GM20000 (cell line): ENCODE results near the gene CDC42EP4.

ENCODE experiments used
- DNase-seq: peaks from one replicate; pipeline ENCODE4 v3.0.0; 2012; ENCODE audit warnings: low spot score
- TF ChIP-seq, protein P1 (sequence below): IDR thresholded peaks from 2 replicates; pipeline ENCODE4 v1.5.1; 2012; ENCODE audit warnings: mild to moderate bottlenecking, control low read depth; ENCODE audit errors: extremely low read depth, missing control alignments

Gene CDC42EP4

DNA sequence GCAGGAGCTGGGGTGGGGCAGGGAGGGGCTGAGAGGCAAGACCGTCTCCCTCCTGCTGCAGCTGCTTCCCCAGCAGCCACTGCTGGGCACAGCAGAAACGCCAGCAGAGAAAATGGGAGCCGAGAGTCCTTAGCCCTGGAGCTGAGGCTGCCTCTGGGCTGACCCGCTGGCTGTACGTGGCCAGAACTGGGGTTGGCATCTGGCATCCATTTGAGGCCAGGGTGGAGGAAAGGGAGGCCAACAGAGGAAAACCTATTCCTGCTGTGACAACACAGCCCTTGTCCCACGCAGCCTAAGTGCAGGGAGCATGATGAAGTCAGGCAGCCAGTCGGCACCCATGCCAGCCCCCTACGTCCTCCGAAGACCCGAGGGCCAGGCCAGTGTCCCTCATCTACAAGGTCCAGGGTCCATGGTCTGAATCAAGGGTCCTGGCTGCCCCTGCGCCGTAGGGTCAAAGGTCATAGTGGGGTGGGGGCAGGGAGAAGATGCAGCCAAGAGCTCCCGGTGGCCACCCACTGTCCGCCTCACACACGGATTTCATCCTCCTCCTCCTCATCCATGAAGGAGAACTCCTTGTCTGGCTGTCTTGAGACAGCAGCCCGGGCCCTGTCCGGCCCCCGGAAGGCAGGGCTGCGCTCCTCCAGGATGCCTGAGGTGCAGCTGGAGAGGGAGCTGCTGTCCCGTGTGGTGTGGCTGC is 26.7 kb downstream of the CDC42EP4 start:
- TF ChIP-seq, protein P1, sequence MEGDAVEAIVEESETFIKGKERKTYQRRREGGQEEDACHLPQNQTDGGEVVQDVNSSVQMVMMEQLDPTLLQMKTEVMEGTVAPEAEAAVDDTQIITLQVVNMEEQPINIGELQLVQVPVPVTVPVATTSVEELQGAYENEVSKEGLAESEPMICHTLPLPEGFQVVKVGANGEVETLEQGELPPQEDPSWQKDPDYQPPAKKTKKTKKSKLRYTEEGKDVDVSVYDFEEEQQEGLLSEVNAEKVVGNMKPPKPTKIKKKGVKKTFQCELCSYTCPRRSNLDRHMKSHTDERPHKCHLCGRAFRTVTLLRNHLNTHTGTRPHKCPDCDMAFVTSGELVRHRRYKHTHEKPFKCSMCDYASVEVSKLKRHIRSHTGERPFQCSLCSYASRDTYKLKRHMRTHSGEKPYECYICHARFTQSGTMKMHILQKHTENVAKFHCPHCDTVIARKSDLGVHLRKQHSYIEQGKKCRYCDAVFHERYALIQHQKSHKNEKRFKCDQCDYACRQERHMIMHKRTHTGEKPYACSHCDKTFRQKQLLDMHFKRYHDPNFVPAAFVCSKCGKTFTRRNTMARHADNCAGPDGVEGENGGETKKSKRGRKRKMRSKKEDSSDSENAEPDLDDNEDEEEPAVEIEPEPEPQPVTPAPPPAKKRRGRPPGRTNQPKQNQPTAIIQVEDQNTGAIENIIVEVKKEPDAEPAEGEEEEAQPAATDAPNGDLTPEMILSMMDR: no peak

DNA sequence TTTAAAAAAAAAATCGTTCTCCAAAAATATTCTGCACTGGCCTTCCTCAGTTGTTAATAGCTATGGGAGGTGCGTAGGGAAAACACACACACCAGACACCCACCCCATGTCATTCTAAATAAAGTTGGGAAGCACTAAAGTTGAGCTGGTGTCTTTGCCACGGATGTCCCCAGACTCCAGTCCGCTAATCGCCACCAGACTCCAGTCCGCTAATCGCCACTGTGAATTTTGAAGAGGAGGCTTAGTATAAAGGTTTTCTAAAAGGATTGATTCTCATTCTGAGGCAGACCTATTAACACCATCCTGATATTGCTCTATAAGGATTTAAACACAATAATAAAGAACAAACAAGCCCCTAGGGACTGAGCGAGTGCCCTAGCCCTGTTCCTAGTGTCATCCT is 27.4 kb downstream of the CDC42EP4 start:
- no peak for DNase-seq
- TF ChIP-seq, protein P1: no peak

More for the DNA sequence above, 26.7 kb downstream of the CDC42EP4 start:
- no peak for DNase-seq

DNA sequence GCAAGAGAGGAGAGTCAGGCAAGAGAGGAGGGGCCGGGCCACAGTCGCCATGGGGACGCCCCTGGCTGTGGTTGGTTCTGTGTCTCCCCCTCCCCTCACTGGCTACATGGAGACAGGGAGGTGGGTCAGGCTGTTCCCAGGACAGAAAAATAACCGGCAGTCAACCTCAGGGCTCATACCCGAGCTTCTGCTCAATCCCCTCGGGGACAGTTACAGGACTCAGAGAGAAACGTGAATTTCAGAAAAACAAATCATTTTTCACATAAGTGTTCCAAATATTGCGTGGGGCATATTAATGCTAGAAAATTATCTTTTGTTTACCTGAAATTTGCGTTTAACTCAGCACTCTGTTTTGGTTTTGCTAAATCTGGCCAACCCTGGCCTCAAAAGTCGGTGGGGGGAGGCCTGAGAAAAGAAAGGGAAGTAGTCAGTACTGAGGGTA is 27.9 kb downstream of the CDC42EP4 start:
- DNase-seq: no peak
- TF ChIP-seq, protein P1: no peak

DNA sequence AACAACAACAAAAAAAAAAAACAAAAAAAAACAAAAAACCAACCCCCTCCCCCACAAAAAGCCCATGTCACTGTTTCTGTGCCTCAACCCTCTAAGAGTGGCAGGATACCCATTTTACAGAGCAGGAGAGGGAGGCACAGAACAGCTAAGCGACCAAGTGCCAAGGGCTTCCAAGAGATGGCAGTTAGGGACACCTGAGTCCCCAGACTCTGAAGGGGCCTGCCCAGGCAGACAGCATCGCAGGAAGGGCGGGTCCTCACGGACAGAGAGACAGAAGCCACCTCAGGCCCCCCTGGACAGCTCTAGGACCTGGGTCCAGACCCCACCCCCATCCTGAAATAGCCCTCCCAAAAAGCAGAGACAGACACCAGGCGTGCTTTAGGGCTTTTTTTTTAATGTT is 28.6 kb downstream of the CDC42EP4 start:
- TF ChIP-seq, protein P1: no peak
- DNase-seq: no peak

DNA sequence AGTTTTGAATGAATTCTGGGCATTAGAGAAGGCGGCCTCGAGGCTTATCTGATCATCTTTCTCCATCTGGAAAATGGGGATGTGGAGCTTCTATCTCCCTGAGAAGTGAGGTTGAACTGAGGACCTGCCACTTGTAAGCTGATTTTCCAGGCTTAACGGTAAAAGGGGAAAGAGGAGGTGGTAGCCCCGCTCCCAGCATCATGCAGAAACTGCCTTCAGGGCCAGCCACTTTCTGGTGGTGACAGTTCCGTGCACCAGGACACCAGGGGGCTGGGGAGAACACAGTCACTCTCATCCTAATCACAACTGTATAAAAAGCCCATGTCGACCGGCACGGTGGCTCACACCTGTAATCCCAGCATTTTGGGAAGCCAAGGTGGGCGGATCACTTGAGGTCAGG is 29.2 kb downstream of the CDC42EP4 start:
- TF ChIP-seq, protein P1: no peak
- no peak for DNase-seq

DNA sequence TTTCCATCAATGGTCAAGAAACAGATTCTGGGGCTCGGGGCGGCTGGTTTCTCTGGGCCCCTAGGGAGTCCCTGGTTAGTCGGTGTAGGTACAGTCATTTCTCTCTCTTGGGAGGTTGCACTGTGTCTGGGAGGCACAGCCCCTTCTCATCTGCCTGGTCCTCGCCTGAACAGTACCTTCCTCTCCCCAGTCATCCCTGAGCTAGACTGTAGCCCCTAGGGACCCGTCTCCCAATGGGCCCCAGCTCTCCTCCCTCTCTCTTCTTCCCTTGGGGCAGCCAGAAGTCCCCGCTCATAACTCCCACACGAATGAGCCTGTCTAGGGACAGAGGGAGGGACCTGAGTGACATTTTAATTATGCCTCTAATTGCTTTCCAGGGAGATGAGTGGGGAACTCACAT is 29.9 kb downstream of the CDC42EP4 start:
- TF ChIP-seq, protein P1: no peak
- peak; percentile 71 for DNase-seq

DNA sequence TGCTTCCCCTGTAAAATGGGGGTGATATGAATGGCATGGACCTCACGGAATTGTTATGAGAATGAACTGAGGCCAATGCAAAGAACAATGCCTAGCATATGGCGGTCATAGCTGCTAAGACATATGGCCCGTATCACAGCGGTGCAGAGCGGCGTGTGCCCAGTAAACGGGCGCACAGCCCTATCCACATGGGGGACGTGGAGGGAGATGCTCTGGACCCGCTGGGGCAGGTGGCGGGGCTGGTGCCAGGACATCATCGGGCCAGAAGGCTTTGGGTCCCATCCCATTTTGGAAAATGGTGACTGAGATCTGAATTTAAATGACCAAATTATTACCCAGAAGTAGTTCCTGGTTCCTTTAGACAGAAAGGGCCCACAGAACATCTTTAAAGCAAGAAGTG is 31.6 kb downstream of the CDC42EP4 start:
- TF ChIP-seq, protein P1: no peak
- DNase-seq: no peak
